BLaER1 treated with 17β-estradiol and CSF1 and Interleukin-3, amounts not matched to agents 10 nM and 100 nM (cell line): Measurements from ENCODE around the gene ZYG11B.
"Not testable (repeated sequence)": the region's sequence is repeated elsewhere in the genome, so short reads cannot be mapped to it uniquely, and the experiment has no call there.

Experiments
- H3K27ac ChIP-seq, 11 experiments: shearing (Covaris generic); formaldehyde crosslinking; 2 replicates each; pipeline ENCODE4 v1.8.1; 2022
- H3K27me3 ChIP-seq, 11 experiments: shearing (Covaris generic); formaldehyde crosslinking; 2 replicates each; pipeline ENCODE4 v1.8.1; 2022
- H3K36me3 ChIP-seq, 11 experiments: shearing (Covaris generic); formaldehyde crosslinking; 2 replicates each; pipeline ENCODE4 v1.8.1; 2022
- H3K4me1 ChIP-seq, 10 experiments: shearing (Covaris generic); formaldehyde crosslinking; 2 replicates each; pipeline ENCODE4 v1.8.1; 2022
- H3K4me2 ChIP-seq, 11 experiments: shearing (Covaris generic); formaldehyde crosslinking; 2 replicates each; pipeline ENCODE4 v1.8.1; 2022
- H3K4me3 ChIP-seq, 10 experiments: shearing (Covaris generic); formaldehyde crosslinking; 2 replicates each; pipeline ENCODE4 v1.8.1; 2022
- H3K9ac ChIP-seq, 11 experiments: shearing (Covaris generic); formaldehyde crosslinking; 2 replicates each; pipeline ENCODE4 v1.8.1; 2022
- H3K9me3 ChIP-seq, 11 experiments: shearing (Covaris generic); formaldehyde crosslinking; replicated peaks in 1 of 11; 2 replicates each; pipeline ENCODE4 v1.8.1; 2022
- H4K20me1 ChIP-seq, 11 experiments: shearing (Covaris generic); formaldehyde crosslinking; 2 replicates each; pipeline ENCODE4 v1.8.1; 2022
- Cebpa-rat ChIP-seq, 11 experiments: shearing (Covaris generic); IDR thresholded peaks; 2 replicates each; pipeline ENCODE4 v1.8.1; 2022

Gene ZYG11B

DNA sequence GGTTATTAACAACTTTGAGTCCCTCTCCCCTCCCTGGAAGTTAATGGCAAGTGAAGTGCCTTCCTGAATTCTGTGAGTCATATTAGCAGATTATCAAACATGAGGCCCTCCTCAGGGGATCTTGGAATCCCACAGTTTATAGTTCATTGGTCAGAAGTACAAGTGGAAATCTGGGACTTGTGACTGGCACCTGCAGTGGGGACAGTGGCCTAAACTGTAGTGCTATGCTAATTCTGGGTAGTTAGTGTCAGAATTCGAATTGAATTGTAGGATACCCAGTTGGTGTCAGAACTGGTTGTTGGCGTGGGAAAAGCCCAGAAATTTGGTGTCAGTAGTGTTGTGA, 26.2 kb downstream of the ZYG11B start:
- H3K36me3 ChIP-seq: peaks cover 8 to 37% (median 17%) of the 10 kb centered on the region in 11 experiments; a peak in 21 of 22 replicates
- H3K4me3 ChIP-seq: no peak overlapping the region
- H4K20me1 ChIP-seq: peaks cover 25 to 87% (median 45%) of the 10 kb centered on the region in 11 experiments; a peak in 20 of 22 replicates
- no peaks in the 10 kb centered on the region for H3K27me3 ChIP-seq
- H3K9ac ChIP-seq: no peak overlapping the region
- no peak for TF ChIP-seq Cebpa-rat (IDR thresholded peaks at IDR 0.05)
- H3K27ac ChIP-seq: no peak overlapping the region
- H3K4me2 ChIP-seq: peak overlapping the region in 1 of 11 experiments; percentile 8; a peak in 1 of 22 replicates
- H3K4me1 ChIP-seq: peaks cover 27 to 43% (median 35%) of the 10 kb centered on the region in 10 experiments
- no peaks in the 10 kb centered on the region for H3K9me3 ChIP-seq

DNA sequence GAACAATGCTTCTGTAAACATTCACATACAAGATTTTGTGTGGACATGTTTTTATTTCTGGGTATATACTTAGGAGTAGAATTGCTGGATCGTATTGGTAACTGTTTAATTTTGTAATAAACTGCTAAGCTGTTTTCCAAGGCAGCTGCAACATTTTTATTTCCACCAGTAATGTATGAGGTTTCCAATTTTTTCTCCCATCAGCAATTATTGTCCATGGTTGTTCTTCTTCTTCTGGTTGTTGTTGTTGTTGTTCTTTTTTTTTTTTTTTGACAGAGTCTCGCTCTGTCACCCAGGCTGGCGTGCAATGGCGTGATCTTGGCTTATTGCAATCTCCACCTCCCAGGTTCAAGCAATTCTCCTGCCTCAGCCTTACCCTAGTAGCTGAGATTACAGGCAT, 26.9 kb downstream of the ZYG11B start:
- TF ChIP-seq Cebpa-rat (IDR thresholded peaks at IDR 0.05): no peak
- H3K4me2 ChIP-seq: no peak overlapping the region
- no peaks in the 10 kb centered on the region for H3K9me3 ChIP-seq
- H3K4me3 ChIP-seq: no peak overlapping the region
- H3K27ac ChIP-seq: no peak overlapping the region
- no peaks in the 10 kb centered on the region for H3K27me3 ChIP-seq
- peaks cover 15 to 44% (median 24%) of the 10 kb centered on the region in 11 experiments for H3K36me3 ChIP-seq
- peaks cover 25 to 79% (median 41%) of the 10 kb centered on the region in 11 experiments; a peak in 20 of 22 replicates for H4K20me1 ChIP-seq
- H3K9ac ChIP-seq: no peak overlapping the region
- peaks cover 27 to 40% (median 32%) of the 10 kb centered on the region in 10 experiments for H3K4me1 ChIP-seq

DNA sequence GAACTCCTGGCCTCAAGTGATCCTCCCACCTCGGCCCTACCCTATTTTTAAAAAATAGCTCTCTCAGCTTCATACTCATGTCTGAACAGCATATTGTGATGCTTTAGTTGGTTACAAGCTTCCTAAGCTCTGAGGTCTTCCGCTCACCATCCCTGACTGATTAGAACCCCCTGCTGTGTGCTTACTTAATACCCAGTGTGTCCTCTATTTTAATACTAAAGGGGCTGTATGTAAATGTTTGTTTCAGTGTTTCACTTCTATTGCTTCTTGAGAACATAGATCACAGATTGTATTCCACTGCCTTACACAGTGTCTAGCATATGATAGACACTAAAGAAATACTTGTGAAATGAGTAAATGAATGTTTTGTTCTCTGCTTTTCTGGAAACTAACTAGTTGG, 29.8 kb downstream of the ZYG11B start:
- peaks cover 0 to 13% (median 8%) of the 10 kb centered on the region in 10 experiments; a peak in 9 of 20 replicates for H3K4me1 ChIP-seq
- no peaks in the 10 kb centered on the region for H3K9me3 ChIP-seq
- no peaks in the 10 kb centered on the region for H3K27me3 ChIP-seq
- H3K36me3 ChIP-seq: peaks cover 34 to 72% (median 49%) of the 10 kb centered on the region in 11 experiments
- peaks cover 0 to 52% (median 18%) of the 10 kb centered on the region in 11 experiments; a peak in 16 of 22 replicates for H4K20me1 ChIP-seq
- H3K27ac ChIP-seq: no peak overlapping the region
- H3K4me2 ChIP-seq: no peak overlapping the region
- no peak overlapping the region for H3K9ac ChIP-seq
- TF ChIP-seq Cebpa-rat (IDR thresholded peaks at IDR 0.05): no peak
- no peak overlapping the region for H3K4me3 ChIP-seq

DNA sequence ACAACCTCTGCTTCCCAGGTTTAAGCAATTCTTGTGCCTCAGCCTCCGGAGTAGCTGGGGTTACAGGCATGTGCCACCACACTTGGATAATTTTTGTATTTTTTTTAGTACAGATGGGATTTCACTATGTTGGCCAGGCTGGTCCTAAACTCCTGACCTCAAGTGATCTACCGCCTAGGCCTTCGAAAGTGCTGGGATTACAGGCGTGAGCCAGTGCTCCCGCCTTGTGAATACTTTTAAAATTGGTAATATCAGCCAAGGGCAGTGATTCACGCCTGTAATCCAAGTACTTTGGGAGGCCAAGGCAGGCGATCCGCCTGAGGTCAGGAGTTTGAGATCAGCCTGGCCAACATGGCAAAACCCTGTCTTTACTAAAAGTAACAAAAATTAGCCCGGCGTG, 33.7 kb downstream of the ZYG11B start:
- no peaks in the 10 kb centered on the region for H3K4me1 ChIP-seq
- H3K27me3 ChIP-seq: no peaks in the 10 kb centered on the region
- H3K4me3 ChIP-seq: no peak overlapping the region
- TF ChIP-seq Cebpa-rat (IDR thresholded peaks at IDR 0.05): no peak
- H3K9ac ChIP-seq: no peak overlapping the region
- H3K36me3 ChIP-seq: peaks cover 44 to 78% (median 63%) of the 10 kb centered on the region in 11 experiments
- H3K9me3 ChIP-seq: 0 out of 22 replicates have a peak, but pooled peaks cover 0 to 8% (median 0%) of the 10 kb centered on the region in 11 experiments
- no peak overlapping the region for H3K27ac ChIP-seq
- H3K4me2 ChIP-seq: no peak overlapping the region
- peaks cover 0 to 22% (median 0%) of the 10 kb centered on the region in 11 experiments; a peak in 2 of 22 replicates for H4K20me1 ChIP-seq

DNA sequence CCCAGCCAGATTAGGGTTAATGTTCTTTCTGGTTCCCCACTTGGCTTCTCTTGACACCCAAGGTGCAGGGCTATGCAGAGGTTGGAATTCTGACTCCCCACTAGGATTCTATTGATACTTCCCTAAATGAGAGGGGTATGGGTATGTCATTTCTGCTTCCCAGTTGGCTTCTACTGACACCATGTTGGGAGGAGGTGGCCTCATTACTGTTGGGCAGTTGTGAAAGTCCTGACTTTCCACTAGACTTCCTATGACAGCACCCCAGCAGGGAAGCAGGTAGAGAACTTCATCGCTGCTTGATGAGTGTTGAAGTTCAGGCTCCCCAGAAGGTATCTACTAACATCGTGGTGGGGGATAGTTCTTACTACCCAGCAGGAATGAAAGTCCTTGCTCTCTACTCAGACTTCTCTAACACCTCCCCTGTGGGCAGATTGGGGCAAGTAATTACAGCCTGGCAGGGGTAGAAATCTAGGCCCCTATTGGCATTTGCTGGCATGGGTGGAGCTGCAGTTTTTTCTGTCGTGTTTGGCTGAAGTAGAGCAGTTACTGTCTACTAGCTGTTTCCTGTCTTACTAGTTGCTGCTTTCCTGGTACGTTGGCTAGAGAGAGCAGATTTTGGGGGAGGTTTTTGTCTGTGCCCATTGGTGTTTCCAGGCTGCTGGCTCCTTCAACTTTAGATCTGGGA, 41.5 kb downstream of the ZYG11B start:
- no peak for TF ChIP-seq Cebpa-rat (IDR thresholded peaks at IDR 0.05)
- Histone ChIP-seq H3K4me1 (no peaks in the 10 kb centered on the region), H3K4me3 (no peak overlapping the region), H3K9ac (no peak overlapping the region), H3K27ac (no peak overlapping the region), H4K20me1 (peaks cover 0 to 28% (median 0%) of the 10 kb centered on the region in 11 experiments; a peak in 4 of 22 replicates), H3K4me2 (no peak overlapping the region), H3K9me3 (0 out of 22 replicates have a peak, but pooled peaks cover 0 to 2% (median 0%) of the 10 kb centered on the region in 11 experiments), H3K27me3 (no peaks in the 10 kb centered on the region), H3K36me3 (peaks cover 44 to 75% (median 54%) of the 10 kb centered on the region in 11 experiments)

DNA sequence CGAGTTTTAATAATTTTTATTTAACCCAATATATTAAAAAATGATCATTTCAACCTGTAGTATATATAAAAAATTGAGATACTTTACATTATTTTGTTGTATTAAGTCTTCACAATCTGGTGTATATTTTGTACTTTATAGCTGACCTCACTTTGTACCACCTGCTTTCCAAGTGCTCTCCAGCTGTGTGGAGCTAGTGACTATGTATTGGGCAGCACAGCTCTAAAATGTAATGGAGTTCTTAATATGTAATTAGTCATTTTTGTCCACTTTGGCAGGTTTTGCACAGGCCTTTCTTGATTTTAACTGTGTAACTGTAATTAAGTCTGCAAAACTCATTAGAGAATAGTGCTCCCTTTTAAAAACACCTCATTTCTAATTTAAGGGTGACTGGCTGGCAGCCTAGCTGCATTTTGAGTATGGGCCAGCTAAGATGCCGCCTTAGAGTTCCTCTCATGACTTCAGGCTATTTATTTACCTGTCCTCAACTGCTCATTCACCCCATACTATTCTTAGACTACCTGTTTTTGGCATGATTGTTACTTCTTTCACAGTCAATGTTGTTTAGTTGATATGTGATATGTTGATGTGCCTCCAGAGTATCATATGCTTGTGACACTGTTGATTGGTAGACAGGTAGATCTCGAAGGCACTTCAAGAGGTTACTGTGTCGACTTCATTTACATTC, 43.2 kb downstream of the ZYG11B start:
- no peak overlapping the region for H3K4me3 ChIP-seq
- H3K4me1 ChIP-seq: no peaks in the 10 kb centered on the region
- H3K4me2 ChIP-seq: no peak overlapping the region
- peaks cover 0 to 28% (median 0%) of the 10 kb centered on the region in 11 experiments; a peak in 4 of 22 replicates for H4K20me1 ChIP-seq
- H3K27me3 ChIP-seq: no peaks in the 10 kb centered on the region
- TF ChIP-seq Cebpa-rat (IDR thresholded peaks at IDR 0.05): no peak
- H3K9ac ChIP-seq: no peak overlapping the region
- peaks cover 0 to 9% (median 5%) of the 10 kb centered on the region in 11 experiments; a peak in 7 of 22 replicates for H3K9me3 ChIP-seq
- H3K36me3 ChIP-seq: peaks cover 51 to 88% (median 66%) of the 10 kb centered on the region in 11 experiments
- H3K27ac ChIP-seq: no peak overlapping the region

DNA sequence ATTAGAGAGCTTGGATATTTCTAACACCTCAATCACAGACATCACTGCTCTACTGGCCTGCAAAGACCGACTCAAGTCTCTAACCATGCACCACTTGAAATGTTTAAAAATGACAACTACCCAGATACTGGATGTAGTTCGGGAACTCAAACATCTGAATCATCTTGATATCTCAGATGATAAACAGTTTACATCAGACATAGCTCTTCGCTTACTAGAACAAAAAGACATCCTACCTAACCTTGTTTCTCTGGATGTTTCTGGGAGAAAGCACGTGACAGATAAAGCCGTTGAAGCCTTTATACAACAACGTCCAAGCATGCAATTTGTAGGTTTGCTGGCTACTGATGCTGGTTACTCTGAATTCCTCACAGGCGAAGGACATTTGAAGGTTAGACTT, 45.1 kb downstream of the ZYG11B start:
- TF ChIP-seq Cebpa-rat (IDR thresholded peaks at IDR 0.05): no peak
- H3K4me3 ChIP-seq: no peak overlapping the region
- H3K36me3 ChIP-seq: peaks cover 55 to 91% (median 73%) of the 10 kb centered on the region in 11 experiments
- no peaks in the 10 kb centered on the region for H3K4me1 ChIP-seq
- no peak overlapping the region for H3K9ac ChIP-seq
- H3K4me2 ChIP-seq: no peak overlapping the region
- H3K27me3 ChIP-seq: no peaks in the 10 kb centered on the region
- H3K9me3 ChIP-seq: peaks cover 0 to 23% (median 8%) of the 10 kb centered on the region in 11 experiments; a peak in 11 of 22 replicates
- no peak overlapping the region for H3K27ac ChIP-seq
- H4K20me1 ChIP-seq: peaks cover 0 to 25% (median 0%) of the 10 kb centered on the region in 11 experiments; a peak in 4 of 22 replicates

DNA sequence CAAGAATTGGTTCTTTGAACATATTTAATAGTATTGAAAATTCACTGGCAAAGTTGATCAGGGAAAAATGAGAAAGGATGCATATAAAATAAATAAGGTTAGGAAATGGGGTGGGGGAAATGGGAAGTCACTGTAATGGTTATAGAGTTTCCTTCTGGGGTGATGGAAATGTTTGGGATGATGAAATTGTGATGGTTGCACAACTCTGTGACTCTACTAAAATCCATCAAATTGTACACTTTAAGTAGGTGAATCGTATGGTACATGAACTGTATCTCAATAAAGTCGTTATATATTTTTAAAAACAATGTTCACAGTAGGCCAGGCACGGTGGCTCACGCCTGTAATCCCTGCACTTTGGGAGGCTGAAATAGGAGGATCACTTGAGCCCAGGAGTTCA, 59.9 kb downstream of the ZYG11B start:
- Histone ChIP-seq H3K4me3 (no peak overlapping the region), H3K36me3 (peaks cover 71 to 100% (median 92%) of the 10 kb centered on the region in 11 experiments), H3K27me3 (no peaks in the 10 kb centered on the region), H3K27ac (peak overlapping the region in 7 of 11 experiments; percentile 11 to 66 (median 53); a peak in 12 of 22 replicates), H3K4me2 (peak overlapping the region in 9 of 11 experiments; percentile 42 to 67 (median 61); a peak in 18 of 22 replicates), H3K9me3 (0 out of 22 replicates have a peak, but pooled peaks cover 0 to 4% (median 0%) of the 10 kb centered on the region in 11 experiments), H3K9ac (no peak overlapping the region; a peak in 1 of 22 replicates), H3K4me1 (peaks cover 16 to 30% (median 25%) of the 10 kb centered on the region in 10 experiments), H4K20me1 (peaks cover 0 to 6% (median 0%) of the 10 kb centered on the region in 11 experiments; a peak in 1 of 22 replicates)
- TF ChIP-seq Cebpa-rat (IDR thresholded peaks at IDR 0.05): 0 out of 22 replicates have a peak, but pooled peaks of 1 of the 11 experiments have one; percentile 26

DNA sequence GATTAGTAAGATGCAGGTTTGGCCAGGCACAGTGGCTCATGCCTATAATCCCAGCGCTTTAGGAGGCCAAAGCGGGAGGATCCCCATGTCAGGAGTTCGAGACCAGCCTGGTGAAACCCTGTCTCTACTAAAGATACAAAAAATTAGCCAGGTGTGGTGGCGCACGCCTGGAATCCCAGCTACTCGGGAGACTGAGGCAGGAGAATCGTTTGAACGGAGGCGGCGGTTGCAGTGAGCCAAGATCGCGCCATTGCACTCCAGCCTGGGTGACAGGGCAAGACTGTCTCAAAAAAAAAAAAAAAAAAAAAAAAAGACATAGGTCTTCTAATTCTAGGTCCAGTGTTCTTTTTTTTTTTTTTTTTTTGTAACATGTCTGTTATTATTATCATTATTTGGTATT, 64.2 kb downstream of the ZYG11B start:
- H3K4me3 ChIP-seq, H3K4me2 ChIP-seq, H3K27ac ChIP-seq, H3K9me3 ChIP-seq, H4K20me1 ChIP-seq, H3K9ac ChIP-seq, H3K27me3 ChIP-seq: not testable (repeated sequence)
- peaks cover 63 to 100% (median 85%) of the 10 kb centered on the region in 11 experiments for H3K36me3 ChIP-seq
- H3K4me1 ChIP-seq: peaks cover 9 to 20% (median 14%) of the 10 kb centered on the region in 10 experiments
